Stimulated activated CD4-positive, alpha-beta T cell treated with anti-CD3 and anti-CD28 coated beads, Interleukin-15, amount 100 ng/mL, for 1 hour (primary cell): ENCODE data around the gene TMEM120B.
"Not testable (repeated sequence)": the region's sequence is repeated elsewhere in the genome, so short reads cannot be mapped to it uniquely, and the experiment has no call there.

Experiments used
- DNase-seq, 2 donors: peaks; one replicate each; pipeline ENCODE4 v3.0.0-alpha.2; 2020; ENCODE audit warnings: low read depth in 1 of 2, low spot score in 1 of 2

The TMEM120B gene

GRCh38 chr12:121745545-121745944, 33.0 kb downstream of the TMEM120B start:
- not testable (repeated sequence) for DNase-seq

GRCh38 chr12:121748218-121748570, 35.6 kb downstream of the TMEM120B start:
- DNase-seq: no peak

- no peak for DNase-seq
Observed at GRCh38 chr12:121748571-121749265, 36.2 kb downstream of the TMEM120B start.

GRCh38 chr12:121749267-121749666, 36.7 kb downstream of the TMEM120B start:
- no peak for DNase-seq

GRCh38 chr12:121750507-121750955, 38.0 kb downstream of the TMEM120B start:
- no peak for DNase-seq

- DNase-seq: no peak
Observed at GRCh38 chr12:121751034-121751433, 38.5 kb downstream of the TMEM120B start.

- no peak for DNase-seq
Observed at GRCh38 chr12:121751749-121752351, 39.3 kb downstream of the TMEM120B start.

- DNase-seq: no peak
Observed at GRCh38 chr12:121753844-121754264, 41.3 kb downstream of the TMEM120B start.

GRCh38 chr12:121754836-121755235, 42.3 kb downstream of the TMEM120B start:
- no peak for DNase-seq

GRCh38 chr12:121755591-121755990, 43.0 kb downstream of the TMEM120B start:
- DNase-seq: no peak

GRCh38 chr12:121758536-121758935, 46.0 kb downstream of the TMEM120B start:
- DNase-seq: not testable (repeated sequence)

GRCh38 chr12:121762269-121762668, 49.7 kb downstream of the TMEM120B start:
- DNase-seq: no peak

- DNase-seq: no peak
Observed at GRCh38 chr12:121764808-121765207, 52.3 kb downstream of the TMEM120B start.

- DNase-seq: no peak
Observed at GRCh38 chr12:121765573-121765972, 53.0 kb downstream of the TMEM120B start.

- DNase-seq: no peak
Observed at GRCh38 chr12:121766290-121767039, 53.9 kb downstream of the TMEM120B start.

- no peak for DNase-seq
Observed at GRCh38 chr12:121767525-121768016, 55.0 kb downstream of the TMEM120B start.

- no peak for DNase-seq
Observed at GRCh38 chr12:121769297-121769830, 56.8 kb downstream of the TMEM120B start.

- no peak for DNase-seq
Observed at GRCh38 chr12:121769831-121770301, 57.3 kb downstream of the TMEM120B start.

- DNase-seq: no peak
Observed at GRCh38 chr12:121770388-121770787, 57.8 kb downstream of the TMEM120B start.

GRCh38 chr12:121770813-121771625, 58.5 kb downstream of the TMEM120B start:
- DNase-seq: no peak
